22Rv1 (cell line): ENCODE measurements around the gene FAM111B.

ENCODE experiments used
- CTCF ChIP-seq: fragments of 450-650 bp; IDR thresholded peaks from 2 replicates; pipeline ENCODE4 v1.5.1; 2017; ENCODE audit warnings: mild to moderate bottlenecking
- ZFX ChIP-seq: fragments of 450-650 bp; IDR thresholded peaks from 2 replicates; pipeline ENCODE4 v1.6.1; 2017; ENCODE audit warnings: antibody characterized with exemption, borderline replicate concordance

- TF ChIP-seq CTCF (no peak), ZFX (no peak)
These were observed 65.5 kb downstream of the FAM111B start for GRCh38 chr11:59172345-59173079.
